ENCODE measurements around the gene CASP12.

Gene CASP12

GRCh38 chr11:104891135-104891534 lies 7.1 kb downstream of the CASP12 start:
- no peak for DNase-seq (ENCODE audit: low spot score)

- DNase-seq (ENCODE audit: low spot score): no peak
Observed at GRCh38 chr11:104883342-104883741, 14.9 kb downstream of the CASP12 start.

DNA sequence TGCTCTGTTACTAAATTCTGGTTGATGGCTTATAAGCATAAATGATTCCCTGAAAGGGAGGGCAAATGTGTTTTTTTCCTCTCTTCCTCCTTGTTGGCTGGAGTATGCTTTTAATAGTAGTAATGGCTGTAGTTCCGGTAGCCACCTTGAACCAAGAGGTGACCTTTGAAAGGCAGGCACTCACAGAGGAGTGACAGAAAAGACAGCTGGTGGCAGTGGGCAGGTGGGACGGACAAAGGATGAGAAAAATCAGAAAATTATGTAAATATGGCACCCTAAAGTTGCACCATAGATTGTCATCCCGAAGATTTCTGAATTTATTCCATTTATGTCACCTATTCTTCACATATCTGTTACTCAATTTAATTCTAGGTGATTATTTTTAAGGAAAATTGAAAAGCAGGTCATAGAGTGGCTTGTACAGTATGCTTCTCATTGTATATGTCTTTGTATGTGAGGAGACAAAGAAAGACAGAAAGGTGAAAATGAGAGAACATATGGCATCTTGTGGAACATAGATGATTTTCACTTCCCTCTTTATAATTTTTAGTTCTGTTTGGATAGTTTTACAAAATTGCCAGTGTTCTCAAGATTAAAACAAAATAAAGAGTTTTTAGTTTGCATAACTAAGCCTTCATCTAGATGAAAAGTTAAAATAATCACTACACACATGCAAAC lies 17.0 kb downstream of the CASP12 start:
- no peak for DNase-seq (ENCODE audit: low spot score)

DNA sequence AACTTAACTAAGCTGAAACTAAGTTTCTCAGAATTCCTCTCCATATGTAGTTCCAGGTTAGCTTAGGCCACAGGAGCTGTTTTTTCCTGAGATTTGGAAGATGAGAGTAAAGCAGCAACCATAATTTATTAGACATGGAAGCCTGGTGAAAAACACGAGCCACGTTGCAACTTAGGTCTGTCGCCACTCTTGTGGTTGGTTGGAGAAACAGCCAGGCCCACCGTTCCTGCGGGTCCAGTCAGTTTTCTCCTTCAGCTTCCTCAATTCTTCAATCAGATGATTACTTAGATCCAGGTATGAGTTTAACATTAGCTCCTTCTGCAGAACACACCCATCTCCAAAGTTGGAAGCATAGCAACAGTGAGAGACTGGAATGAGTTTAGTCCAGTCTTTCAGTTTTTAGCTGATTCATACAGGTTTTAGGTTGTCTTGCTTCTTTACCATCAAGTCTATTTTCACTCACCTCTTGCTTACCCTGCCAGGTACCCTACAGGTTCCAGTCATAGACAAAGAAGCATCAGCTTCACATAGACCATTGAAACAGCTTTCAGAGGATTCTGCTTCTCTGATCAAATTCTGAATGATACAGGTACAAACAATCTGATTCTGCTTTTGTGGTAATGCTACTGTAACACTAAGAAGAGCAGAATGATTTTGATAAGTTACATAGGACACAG lies 18.6 kb downstream of the CASP12 start:
- no peak for DNase-seq (ENCODE audit: low spot score)

GRCh38 chr11:104876861-104877431 lies 21.3 kb downstream of the CASP12 start:
- DNase-seq (ENCODE audit: low spot score): no peak

DNA sequence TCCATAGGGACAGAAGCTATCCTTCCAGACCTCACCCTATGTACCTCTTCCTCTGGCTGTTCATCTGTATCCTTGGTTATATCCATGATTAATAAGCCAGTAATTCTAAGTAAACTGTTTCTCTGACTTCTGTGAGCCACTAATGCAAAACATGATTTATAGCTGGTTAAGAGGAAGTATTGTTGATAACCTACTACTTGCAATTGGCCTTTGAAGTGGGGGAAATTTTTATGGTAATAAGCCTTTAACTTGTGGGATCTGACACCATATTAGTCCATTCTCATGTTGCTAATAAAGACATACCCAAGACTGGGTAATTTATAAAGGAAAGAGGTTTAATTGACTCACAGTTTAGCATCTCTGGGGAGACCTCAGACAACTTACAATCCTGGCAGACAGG lies 21.9 kb downstream of the CASP12 start:
- no peak for DNase-seq (ENCODE audit: low spot score)

GRCh38 chr11:104873252-104873651 lies 25.0 kb downstream of the CASP12 start:
- no peak for DNase-seq (ENCODE audit: low spot score)

DNA sequence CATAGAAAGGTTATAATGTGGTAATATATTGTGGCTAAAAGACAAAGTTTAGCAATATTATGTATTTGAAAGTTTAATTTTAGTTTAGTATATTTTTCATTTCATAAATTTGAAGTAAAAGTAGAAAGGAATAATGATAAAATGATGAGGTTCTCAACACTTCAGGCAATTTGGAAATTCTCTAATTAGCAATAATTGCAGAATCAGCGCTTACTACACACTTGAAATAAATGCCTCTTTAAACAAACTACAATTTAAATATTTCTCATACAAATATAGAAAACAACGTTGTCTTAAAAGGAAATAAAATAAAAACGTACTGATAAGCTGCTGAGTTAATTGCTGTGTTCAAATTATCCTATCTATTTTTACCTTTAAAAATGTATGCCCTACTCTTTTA lies 25.9 kb downstream of the CASP12 start:
- no peak for DNase-seq (ENCODE audit: low spot score)

- DNase-seq (ENCODE audit: low spot score): no peak
Observed at GRCh38 chr11:104870910-104871309, 27.4 kb downstream of the CASP12 start.

- no peak for DNase-seq (ENCODE audit: low spot score)
Observed at GRCh38 chr11:104866815-104867214, 31.4 kb downstream of the CASP12 start.

- DNase-seq (ENCODE audit: low spot score): no peak
Observed at GRCh38 chr11:104858882-104859775, 39.1 kb downstream of the CASP12 start.

DNA sequence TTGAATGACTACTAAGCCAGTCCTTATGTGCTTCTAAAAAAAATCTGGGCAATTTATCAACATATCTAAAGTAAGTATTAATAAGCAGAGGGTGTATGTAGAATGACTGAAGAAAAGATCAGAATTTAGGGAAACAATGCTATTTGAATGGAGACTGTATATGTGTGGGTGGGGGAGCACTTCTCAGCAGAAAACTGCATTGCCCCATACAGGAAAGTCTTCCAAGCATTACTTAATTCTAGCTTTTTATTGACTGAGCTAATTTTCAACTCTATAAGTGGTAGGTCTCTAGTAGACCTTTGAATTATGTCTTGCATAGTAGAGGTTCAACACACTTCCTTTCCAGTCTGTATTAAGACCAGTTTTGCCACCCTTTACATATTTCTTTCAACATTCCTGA lies 41.7 kb downstream of the CASP12 start:
- DNase-seq (ENCODE audit: low spot score): no peak

DNA sequence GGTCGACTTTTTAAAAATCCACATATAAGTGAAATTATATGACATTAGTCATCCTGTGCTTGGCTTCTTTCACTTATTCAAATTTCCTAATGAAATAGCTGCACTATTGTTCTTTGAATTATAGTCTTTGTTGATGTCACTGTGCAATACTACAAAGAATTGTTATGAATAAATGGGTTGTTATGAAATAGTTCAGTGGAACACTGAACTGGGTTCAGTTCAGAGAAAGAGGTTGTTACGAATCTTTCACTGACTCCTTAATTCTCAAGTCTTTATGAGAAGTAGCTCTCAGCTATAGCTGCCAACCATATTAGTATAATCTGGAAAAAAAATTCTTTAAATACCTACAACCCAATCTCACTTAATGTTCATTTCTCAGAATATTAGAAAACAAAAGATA lies 42.3 kb downstream of the CASP12 start:
- DNase-seq (ENCODE audit: low spot score): no peak

- no peak for DNase-seq (ENCODE audit: low spot score)
Observed at GRCh38 chr11:104853276-104853675, 45.0 kb downstream of the CASP12 start.

DNA sequence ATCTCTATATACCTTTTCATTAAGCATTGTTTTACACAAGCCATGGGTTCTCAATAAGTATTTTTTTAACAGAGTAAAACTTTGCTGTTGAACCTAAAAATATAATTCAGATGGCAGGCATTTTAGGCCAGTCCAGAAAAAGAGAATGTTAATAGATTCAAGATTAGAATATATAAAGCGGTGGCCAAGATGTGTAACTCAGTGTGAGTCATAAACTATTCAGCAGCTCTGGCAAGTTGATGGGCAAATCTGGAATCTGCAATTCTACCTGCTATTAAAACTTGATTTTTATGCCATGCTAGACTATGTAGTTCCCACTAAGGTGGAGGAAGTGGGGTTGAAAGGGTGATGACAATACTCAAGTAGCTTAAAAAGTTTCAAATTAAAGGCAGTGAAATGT lies 45.4 kb downstream of the CASP12 start:
- DNase-seq (ENCODE audit: low spot score): no peak

DNA sequence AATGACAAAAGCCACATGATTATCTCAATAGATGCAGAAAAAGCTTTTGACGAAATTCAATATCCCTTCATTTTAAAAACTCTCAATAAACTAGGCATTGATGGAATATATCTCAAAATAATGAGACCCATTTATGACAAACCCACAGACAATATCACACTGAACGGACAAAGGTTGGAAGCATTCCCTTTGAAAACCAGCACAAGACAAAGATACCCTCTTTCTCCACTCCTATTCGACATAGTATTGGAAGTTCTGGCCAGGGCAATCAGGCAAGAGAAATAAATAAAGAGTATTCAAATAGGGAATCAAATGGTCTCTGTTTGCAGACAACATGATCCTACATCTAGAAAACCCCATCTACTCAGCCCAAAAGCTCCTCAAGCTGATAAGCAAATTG lies 52.0 kb downstream of the CASP12 start:
- no peak for DNase-seq (ENCODE audit: low spot score)

DNA sequence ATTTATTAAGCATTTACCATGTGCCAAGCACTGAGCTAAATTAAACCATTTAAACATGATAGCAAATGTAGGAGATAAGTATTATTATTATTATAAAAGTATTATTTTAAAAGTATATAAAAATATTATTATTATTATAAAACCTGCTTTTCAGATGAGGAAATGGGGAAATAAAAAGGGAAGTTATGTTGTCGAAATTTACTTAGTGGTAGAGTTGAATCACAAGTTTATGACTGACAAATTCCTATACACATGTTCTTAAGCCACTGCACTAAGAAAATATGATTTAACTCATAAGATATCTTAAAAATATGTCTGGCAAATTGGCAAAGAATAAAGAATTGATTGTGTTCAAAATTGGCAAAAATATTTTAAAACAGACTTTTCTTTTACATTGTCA lies 53.8 kb downstream of the CASP12 start:
- DNase-seq (ENCODE audit: low spot score): no peak

DNA sequence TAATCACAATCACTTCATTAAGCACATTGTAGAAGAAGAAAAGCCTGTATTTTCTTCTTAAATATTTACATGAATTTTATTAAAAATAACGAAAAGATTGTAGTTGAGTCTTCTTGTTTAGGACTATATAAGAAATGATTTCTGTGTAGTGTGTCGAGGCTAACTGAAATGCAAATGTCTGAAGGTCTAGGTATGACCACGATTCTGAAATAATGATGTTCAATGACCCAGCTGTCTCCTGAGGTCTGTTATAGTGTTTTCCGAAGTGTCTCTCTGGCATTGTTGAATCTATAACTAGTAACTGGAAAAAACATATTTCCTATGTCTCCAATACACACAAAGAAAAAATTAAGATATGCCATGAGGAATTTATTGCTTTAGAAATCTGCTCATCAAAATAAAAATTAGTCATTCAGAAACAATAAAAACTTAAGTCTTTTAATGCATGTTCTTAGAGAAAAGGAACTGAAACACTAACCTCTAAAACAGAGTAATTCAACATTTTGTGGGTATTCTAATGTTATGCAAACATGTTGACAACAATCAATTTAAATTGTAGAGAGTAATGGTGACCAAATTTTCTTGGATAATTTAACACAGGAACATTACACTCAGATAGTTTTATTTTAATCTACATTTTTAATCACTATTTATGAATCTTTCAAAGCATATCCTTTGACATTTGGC lies 55.0 kb downstream of the CASP12 start:
- no peak for DNase-seq (ENCODE audit: low spot score)

DNA sequence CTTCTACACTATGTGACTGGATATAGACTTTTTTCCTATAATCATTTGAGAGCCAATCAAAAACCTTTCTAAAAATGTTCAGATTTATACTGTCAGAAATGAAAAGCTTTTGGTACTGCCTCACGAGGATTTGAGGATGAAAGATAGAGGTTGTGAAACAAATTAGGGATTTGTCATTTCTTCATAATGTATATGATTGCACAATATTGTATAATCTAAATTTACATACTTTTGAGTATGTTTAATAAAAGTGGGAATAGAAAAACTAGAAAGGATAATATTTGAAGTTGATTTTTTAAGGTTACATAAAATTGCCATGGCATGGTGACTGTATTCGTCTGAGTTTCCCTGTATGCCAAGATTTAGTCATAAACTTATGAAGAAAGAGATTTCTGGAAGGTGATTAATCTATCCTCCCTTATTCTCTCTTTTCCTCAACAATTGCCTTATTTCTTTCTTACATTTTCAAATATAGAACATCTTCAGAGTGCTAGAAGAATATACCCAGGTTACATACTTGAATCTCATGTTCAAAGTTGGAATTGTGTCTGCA lies 56.2 kb downstream of the CASP12 start:
- DNase-seq (ENCODE audit: low spot score): no peak

DNA sequence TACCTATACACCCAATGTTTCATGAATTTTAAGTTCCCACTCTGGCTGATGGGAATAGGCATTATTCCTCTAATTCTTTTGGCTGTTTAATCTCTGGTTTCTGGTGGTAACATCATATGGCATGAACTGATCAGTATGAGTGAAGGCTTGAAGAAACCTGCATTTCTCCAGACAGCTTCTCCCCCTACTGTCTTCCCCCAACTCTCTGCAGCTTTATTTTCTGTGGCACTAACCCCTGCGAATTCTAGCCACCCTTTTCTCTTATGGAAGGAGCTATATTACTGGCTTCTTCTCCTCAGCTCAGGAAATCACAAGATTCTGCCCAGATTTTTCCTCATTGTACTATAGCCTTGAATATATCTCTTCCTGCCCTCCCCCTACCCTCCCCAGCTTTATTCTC lies 57.1 kb downstream of the CASP12 start:
- no peak for DNase-seq (ENCODE audit: low spot score)

- DNase-seq (ENCODE audit: low spot score): no peak
Observed at GRCh38 chr11:104837969-104838639, 60.2 kb downstream of the CASP12 start.
